Measurements from ENCODE around the gene AHCYL2.
A peak's percentile ranks its signal among the peaks of the same experiment; 100 is the strongest.
"Not testable (repeated sequence)": the region's sequence is repeated elsewhere in the genome, so short reads cannot be mapped to it uniquely, and the experiment has no call there.

The AHCYL2 gene

DNA sequence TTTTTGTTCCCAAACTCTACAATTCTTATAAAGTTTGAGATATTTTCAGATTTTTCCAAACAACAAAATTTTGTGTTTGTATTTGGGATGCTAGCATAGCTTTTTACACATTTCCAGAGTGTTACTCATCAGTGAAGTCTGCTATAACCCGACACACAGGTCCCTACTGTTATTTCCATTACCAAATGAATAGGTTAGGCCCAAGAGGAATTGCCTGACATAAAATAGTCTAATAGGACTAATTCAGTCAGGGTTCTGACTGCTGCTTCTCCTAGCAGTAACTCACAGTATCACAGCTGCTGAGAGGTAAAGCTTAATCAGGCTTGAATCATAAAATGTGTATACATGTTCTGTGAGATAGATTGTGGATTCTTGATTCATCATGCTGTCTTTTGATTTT is 160.3 kb downstream of the AHCYL2 start:
- no peak for DNase-seq (ENCODE audit: low spot score)

DNA sequence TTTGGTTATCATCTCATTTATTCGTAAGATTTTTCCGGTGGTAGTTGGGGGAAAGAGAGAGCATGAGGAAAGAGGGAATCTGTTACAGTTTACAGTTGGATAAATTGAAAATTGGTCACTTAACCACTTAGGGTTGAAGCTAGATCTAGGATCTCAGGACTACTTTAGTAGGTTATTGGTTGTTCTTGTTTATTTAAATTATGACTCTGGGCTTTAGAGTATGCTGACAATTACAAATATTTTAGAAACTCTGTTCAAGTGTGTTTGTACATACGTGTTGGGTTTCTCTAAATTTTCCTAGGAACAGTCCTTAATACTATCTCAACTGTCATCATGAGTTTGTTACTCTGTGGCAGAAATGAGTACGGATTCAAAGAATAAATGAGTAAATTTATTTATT is 160.8 kb downstream of the AHCYL2 start:
- no peak for DNase-seq (ENCODE audit: low spot score)

DNA sequence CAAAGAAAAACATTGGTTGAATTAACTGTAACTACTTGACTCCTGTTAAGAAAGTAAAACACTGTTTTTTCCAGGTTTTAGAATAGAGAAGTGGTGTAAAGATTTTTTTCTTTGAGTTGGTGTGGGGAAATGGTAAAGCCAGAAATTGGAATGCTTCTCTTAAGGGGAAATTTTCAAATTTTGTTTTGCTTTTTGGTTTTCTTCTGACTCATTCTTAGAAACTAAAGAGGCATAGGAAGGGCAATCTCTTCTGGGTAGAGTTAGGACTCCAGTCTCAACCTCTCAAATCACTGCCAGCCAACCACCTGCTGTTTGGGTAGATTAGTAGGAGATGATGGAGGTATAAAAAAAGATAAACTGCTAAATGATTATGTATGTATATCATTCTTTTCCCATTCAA is 161.7 kb downstream of the AHCYL2 start:
- DNase-seq (ENCODE audit: low spot score), result no peak

DNA sequence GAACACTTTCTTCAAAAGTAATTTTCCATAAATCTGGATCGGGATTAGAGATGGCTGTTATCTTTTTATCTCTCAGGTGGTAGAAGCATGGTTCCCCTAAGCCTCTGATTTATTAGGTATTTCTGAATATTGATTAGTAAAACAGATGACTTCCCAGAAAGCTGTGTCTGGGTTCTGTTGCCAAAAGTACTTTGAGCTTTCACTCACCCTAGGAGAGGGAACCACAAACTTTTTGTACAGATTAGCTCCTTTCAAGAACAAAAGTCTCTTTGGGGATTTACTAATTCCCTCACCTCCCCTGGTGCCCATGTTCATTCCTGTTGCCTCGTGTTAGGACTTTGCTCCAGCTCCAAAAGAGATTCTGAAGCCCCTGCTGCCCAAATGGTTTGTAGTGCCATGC is 162.7 kb downstream of the AHCYL2 start:
- DNase-seq (ENCODE audit: low spot score), result no peak

DNA sequence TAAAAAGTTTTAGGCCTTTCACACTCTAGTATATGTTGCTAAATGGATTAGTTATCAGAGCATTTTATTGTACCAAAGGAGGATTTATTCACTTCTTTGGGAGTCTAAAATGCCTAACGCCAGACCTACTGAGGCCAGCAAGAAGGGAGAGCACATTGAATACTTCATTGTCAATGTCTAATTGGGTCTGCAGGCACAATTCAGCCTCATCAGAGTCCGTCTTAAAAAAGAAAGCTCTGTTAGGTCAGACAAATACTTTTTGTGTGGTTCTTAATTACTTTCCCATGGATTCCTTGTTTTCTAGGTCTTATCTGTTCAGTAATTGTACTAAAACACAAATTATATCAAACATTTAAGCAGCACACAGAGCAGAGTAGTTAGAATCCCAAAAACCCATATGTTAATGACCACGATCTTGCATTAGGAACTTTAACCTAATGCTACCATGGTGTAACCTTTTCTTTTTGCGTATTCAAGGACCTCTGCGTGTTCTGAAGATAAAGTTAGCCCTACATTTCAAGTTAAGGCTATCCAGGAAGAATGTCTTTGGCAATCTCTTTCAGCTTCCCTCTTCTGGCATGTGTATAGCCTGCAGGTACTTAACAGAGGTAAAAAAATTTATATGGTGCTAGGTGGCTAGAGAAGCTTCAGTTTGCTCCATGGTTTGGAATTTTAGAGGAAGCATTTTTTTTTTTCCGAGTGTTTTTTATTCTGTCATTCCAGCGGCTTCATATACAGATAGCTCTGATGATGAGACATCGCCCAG is 163.7 kb downstream of the AHCYL2 start:
- no peak for DNase-seq (ENCODE audit: low spot score)

DNA sequence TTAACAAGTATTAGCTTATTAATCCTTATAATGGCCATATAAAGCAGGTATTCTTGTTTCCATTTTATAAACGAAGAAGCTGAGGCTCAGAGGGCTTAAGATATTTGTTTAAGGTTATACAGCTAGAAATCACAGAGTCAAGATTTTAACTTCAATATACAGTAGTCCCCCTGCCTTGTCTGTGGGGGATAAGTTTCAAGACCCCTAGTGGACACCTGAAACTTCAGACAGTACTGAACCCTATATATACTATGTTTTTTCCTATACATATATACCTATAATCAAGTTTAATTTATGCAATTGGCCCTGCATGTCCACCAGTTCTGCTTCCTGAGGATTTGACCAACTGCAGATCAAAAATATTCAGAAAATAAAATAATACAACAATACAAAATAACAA is 165.0 kb downstream of the AHCYL2 start:
- DNase-seq (ENCODE audit: low spot score), result no peak

DNA sequence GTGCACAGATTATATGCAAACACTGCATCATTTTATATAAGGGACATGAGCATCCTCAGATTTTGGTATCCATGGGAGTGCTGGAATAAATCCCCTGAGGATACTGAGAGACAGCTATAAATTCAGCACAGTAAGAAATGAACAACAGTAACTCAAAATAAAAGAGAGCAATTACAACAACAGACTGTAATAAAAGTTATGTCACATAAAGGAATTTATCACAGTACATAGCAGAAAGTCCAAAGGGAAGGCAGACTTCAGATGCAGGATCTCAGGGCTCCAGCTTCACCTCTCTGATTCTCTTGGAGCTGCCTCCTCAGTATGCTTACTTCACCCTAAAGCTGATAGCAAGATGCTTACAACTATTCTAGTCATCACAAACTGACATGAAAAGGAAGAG is 165.5 kb downstream of the AHCYL2 start:
- DNase-seq (ENCODE audit: low spot score), result no peak

DNA sequence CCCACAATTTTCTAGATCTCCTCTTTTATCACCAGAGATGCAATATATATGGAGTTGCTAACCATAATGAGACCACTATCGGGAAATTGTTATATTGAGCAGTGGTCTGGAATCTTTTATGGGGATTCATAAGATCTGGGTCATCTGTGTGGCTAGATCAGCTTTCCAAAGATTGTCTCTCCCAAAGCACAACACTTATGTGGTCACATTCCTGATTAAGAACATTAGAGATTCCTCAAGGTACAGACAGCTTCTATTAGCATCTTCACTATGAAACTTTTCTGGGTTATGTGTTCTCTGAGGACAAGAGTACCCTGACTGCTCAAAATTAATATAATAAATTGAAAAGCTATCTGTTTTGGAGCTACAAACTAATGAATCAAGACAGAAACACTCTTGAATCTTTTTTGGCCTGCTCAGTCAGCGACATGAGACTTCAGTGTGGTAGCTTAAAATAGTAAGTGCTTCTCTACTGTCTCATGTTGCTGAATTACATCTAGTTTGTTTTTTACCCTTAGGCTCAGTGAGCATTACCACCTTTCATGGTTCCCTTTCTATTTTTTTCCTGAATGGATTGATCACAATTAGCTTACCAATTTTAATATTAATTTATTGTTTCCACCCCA is 166.8 kb downstream of the AHCYL2 start:
- DNase-seq (ENCODE audit: low spot score), result no peak

DNA sequence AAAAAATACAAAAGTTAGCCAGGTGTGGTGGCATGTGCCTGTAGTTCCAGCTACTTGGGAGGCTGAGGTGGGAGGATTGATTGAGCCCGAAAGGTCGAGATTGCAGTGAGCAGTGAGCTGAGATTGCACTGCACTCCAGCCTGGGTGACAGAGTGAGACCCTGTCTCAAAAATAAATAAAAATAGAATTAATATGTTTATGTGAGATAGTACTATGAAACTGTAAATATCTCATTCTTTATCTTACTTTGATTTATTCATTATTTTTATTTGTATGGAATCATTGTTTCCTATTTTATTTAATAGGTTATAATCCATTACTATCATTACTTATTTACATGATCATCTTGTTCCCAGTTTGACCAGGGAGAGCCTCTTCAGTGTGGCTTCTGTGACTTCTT is 168.4 kb downstream of the AHCYL2 start:
- no peak for DNase-seq (ENCODE audit: low spot score)

DNA sequence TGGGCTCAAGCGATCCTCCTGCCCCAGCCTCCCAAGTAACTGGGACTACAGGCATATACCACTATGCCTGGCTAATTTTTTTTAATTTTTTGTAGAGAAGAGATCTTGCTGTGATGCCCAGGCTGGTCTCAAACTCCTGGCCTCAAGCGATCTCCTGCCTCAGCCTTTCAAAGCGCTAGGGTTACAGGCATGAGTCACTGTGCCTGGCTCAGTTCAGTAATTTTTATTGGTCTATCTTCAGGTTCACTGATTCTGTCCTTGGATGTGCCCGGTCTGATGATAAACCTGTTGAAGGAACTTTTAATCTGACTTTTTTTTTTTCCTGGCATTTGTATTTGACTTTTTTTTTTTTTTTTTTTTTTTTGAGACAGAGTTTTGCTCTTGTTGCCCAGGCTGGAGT is 169.3 kb downstream of the AHCYL2 start:
- no peak for DNase-seq (ENCODE audit: low spot score)

DNA sequence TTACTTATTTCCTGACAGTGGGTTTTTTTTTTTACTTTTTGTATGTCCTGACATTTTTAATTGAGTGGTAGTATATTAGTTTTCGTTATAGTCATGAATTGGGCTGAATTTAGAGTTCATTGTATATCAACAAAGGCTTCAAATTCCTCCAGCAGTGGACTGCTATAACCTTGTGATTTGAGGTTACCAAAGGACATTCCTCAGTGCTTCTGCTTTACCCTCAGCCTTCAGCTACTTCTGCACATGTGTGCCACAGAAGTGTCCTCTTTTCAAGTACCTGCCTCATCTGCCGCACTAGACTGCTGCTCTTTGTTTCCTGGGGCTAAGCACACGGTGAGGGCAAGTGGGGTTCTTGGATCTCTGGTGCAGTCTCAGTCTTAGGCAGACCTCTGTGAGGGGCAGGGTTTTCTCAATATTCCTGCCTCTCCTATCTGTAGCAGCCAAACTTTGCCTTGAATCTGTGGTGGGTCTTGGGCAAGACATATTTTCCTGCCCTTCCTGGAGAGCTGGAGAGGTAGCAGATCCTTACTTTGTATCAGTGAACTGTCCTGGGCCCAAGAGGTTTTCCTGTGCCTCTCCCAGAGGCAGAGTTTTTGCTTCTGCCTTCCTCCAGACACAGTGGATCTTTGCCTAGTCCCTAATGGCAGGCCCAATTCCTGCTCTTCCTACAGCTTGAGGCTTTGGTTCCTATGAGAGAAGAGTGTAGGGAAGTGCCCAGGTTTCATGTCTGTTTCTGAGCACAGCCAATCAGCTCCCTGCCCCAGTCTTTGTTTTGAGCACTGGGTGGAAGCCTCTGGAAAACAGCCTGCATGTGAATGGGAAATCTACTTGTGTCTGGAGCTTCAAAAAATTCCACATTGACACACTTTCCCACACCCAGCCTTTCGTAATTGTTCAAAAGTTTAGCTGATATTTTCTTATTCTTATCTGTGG is 170.4 kb downstream of the AHCYL2 start:
- DNase-seq (ENCODE audit: low spot score), result no peak

DNA sequence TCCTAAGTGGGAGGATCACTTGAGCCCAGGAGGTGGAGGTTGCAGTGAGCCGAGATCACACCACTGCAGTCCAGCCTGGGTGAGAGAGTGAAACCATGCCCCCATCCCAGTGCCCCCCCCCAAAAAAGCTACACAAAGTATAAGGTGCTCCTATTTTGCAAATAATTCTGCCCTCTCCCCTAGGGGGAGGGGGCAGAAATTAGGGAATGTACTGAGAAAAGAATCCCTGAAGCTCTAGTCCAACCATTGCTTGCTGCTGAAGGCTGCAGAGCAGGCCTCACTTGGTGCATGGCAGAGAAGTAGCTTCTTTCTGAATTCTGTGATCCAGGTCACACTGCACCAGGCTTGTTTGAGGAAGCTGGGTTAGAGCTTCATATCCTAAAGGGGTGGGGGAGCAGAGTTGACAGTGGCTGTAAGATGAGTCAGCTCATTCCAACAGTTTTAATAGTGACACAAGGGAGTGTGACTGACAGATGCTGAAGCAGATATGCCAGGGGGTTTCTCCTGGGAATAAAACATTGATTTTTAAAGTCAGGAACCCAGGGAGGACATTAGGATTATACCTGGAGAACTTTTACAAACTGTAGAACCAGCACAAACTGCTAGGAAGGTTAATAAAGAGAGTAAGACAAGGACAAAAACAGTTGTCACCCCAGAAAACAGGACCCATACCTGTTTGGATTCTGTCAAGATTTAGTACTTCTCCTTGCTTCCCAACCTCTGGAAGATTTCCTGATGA is 176.6 kb downstream of the AHCYL2 start:
- peak; percentile 40 for DNase-seq (ENCODE audit: low spot score)

DNA sequence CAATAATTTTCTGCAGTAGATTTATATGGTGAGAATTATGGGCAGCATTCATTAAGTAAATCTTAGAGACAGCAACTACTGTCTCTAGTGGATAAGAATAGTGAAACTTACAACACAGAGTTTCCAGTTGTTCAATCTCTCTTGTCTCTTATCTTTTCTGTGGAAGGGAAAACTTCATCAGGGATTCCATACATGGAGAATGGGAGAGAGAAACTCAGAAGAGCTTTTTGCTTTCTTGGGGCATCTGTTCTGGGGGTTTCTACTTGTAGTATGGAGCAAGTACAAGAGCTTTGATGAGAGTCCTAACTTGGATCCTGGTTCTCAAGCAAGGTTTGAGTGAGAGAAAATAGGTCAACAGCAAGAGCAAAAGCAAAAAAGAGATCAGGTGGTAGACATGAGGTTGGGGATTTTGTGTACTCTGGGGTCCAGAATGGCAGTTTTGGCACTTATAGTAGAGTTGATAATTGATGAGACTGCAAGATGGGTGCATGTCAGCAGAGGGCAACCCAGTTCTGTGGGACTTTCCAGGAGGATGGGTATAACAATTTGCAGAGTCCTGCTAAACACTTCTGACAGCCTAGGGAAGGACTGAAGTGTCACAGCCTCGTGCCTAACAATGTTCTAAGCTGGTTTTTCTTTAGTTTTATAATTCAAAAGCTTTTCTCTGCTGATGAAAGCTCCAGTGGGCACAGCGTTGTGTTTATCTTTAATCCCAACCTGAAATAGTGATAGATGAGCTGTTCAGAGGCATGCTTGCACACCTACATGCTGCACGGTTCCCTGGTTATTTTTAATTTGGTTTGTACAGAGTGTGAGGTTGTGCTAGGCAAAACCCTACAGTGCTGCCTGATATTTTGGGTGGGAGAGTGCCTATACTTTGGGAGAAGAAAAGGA is 177.4 kb downstream of the AHCYL2 start:
- no peak for DNase-seq (ENCODE audit: low spot score)

DNA sequence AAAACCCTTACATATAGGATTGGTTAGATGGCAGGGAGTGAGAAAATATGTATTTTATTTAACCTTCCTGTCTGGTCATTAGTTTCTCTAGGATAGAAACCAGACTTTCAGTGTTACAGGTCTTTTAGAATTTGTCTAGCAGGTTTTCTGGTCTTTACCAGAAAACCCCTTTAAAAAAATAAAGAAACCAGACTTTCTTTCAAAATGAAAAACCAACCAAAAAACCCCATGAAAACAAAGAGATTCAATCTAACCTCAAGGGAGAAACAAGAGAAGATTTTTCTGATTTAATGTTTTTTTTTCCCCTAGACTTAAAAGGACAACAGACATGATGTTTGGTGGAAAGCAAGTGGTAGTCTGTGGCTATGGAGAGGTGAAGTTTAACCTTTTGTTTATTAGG is 180.7 kb downstream of the AHCYL2 start:
- no peak for DNase-seq (ENCODE audit: low spot score)

DNA sequence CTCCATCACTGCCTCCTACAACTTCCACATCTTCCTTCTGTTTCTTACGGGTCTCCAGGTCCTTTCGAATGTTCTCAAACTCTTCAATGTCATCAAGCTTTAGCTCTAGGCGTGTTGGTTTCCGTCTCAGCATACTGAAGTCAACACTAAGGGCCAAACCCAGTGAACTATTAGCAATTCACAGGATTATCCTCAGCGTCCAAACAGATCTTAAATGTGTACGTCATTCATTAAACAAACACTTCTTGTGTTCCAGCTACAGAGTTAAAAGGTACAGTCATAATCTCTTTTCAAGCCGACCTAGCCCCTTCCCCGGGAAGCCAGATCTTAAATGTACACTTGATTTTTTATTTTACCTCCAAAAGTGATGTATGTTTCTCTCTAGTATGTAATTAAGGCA is 185.4 kb downstream of the AHCYL2 start:
- DNase-seq (ENCODE audit: low spot score), result not testable (repeated sequence)

DNA sequence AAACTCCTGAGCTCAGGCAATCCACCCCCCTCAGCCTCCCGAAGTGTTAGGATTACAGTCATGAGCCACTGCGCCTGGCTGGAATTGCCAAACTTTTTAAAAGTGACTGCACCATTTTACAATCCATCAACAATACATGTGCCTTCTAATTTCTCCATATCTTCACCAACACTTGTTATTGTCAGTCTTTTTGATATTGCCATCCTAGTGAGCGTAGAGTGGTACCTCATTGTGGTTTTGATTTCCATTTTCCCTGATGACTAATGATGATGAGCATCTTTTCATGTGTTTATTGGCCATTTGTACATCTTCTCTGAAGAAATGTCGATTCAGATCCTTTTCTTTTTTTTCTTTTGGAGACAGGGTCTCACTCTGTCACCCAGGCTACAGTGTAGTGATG is 187.7 kb downstream of the AHCYL2 start:
- DNase-seq (ENCODE audit: low spot score), result no peak

DNA sequence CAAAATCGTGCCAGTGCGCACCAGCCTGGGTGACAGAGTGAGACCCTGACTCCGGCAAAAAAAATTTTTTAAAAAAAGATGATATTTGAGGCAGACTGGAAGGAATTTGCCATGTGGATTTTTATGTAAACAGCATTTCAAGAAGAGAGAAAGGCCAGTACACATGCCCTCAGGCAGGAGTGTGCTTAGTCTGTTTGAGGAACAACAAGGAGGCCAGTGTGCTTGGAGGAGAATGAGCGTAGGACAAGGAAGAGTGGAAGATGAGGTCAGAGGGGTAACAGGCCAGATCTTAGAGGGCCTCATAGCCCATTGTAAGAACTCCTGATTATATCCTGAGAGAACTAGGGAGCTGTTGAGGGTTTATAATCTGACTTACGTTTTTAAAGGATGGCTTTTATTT is 192.2 kb downstream of the AHCYL2 start:
- no peak for DNase-seq (ENCODE audit: low spot score)

DNA sequence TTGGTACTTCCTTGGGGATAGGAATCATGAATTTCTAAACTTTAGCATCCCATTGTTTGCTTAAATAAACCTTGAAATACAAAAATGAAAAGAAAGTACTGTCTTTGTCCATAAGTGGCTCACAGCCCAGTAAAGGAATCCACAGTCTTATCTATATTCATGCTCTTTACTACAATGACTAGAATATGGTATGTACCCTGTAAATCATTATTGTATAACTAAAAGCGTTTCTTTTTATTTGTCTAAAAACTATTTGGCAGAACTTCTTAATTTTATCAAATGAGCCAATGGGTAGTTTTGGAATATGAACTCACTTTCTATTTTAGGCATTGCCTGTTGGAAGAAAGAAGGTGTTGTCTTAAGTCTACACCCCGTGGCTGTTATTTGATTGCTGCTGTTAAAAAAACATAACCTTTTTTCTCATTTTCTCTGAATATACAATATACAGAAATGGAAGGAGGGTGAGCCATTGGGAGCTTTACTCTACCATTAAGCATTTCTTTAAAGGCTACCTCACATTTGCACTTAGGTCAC is 197.0 kb downstream of the AHCYL2 start:
- DNase-seq (ENCODE audit: low spot score), result no peak

DNA sequence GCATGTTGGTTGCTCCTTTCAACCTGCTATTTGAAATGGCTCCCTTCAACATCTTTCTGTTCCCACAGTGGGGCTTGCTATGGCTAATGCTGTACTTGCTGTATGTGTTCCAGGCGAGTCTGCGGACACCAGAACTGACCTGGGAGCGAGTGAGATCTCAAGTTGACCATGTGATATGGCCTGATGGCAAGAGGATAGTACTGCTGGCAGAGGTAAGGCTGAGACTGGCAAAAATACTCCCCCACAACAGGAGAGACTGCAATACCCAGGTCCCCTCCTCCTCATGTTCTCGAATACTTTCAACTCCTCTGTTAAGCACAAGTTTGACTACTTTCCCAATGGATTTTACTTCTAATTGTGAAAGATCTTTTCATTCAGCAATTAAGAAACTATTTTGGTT is 197.9 kb downstream of the AHCYL2 start:
- DNase-seq (ENCODE audit: low spot score), result no peak

DNA sequence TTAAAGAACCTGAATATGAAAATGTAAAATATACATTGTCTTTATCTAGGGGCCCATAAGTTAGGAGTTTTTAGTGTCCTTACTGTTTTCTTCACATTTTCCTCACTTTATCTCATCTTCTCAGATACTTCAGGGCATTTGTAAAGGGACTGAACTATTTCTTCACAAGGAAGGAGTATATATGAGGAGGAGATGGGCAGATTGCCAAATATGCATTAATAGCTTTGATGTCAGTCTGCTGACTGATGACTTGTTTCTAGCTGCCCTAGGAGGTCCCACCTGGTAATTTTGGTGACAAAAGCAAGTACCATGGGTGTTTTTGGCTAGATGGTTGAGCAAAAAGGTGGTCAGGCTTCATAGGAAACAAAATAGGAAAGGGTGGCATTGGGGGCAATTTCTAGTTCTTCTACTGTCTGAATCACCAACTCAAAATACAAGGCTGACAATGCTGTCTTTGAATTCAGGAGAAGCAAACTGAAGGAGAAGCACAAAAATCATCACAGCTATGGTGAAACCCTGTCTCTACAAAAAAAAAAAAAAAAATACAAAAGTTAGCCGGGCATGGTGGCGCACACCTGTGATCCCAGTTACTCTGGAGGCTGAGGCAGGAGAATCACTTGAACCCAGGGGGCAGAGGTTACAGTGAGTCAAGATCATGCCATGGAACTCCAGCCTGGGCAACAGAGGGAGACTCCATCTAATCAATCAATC is 199.0 kb downstream of the AHCYL2 start:
- peak; percentile 32 for DNase-seq (ENCODE audit: low spot score)

Data from SW480 (cell line).